NCI-H128 (cell line): ENCODE measurements around the gene PTGES.

ENCODE experiments used
- DNase-seq: peaks from one replicate; lab custom pipeline; 2025; ENCODE audit not compliant: unreplicated experiment; lab: John Stamatoyannopoulos, UW

PTGES gene

DNA sequence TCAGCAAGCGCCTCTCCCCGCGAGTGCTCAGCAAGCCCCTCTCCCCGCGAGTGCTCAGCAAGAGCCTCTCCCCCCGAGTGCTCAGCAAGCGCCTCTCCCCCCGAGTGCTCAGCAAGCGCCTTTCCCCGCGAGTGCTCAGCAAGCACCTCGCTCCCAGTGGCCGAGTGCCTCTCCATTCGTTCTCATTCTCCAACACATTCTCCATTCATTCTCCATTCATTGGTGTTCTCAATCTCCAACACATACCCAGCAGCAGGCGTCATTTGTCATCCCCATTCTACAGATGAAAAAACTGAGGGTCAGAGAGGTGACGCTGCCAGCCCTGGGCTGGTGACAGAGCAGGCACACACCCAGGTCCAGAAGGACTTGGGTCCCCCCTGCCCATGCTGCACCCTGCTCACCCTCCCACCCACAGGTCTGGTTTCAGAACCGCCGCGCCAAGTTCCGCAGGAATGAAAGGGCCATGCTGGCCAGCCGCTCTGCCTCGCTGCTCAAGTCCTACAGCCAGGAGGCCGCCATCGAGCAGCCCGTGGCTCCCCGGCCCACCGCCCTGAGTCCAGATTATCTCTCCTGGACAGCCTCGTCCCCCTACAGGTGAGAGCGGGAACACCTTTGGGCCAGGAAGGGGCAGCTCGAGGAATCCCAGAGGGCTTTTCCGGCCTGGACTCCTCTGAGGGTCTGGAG is 32.5 kb downstream of the PTGES start:
- no peak for DNase-seq

GRCh38 chr9:129719135-129719534 is 33.7 kb downstream of the PTGES start:
- no peak for DNase-seq

- DNase-seq, result no peak
Measured at GRCh38 chr9:129718647-129719046, 34.2 kb downstream of the PTGES start.

GRCh38 chr9:129717991-129718390 is 34.9 kb downstream of the PTGES start:
- DNase-seq, result no peak

- no peak for DNase-seq
Measured at GRCh38 chr9:129716091-129716490, 36.8 kb downstream of the PTGES start.

GRCh38 chr9:129714511-129715061 is 38.3 kb downstream of the PTGES start:
- DNase-seq, result no peak

GRCh38 chr9:129713402-129713679 is 39.5 kb downstream of the PTGES start:
- no peak for DNase-seq

DNA sequence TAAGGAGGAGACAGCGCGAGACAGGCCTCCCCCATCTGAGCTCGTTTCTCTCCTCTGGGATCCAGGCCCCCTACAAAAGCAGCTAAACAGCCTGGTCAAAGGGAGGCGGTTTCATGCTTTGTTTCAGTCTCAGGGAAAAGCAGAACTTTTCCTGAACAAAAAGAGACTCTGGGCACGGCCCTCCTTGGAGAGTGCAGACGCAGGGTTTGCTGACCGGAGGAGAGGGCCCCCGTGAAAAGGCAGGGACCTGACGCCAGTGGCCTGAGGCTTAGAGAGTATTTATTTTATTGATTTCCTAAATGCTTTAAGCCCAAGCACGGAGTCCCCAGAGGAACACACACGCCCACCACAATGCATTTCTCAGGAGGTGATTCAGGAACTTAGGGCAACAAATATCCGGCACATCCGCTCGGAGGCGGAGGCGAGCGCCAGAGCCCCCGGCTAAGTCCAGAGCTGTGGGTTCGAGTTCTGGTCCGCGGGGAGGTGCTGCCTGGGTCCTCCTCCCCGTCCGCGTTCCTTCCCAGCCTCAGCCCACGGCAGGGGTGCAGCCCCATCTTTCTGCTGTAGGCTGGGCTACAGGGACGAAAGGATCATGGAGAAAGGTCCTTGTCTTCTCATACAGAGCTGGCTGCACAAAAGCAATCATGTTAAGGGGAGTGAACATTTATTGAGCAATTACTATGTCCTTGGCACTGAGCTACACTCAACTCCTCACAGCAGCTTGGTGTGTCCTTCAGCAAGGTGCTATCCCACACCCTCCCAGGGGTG is 40.0 kb downstream of the PTGES start:
- no peak for DNase-seq

- no peak for DNase-seq
Measured at GRCh38 chr9:129710169-129710453, 42.7 kb downstream of the PTGES start.

DNA sequence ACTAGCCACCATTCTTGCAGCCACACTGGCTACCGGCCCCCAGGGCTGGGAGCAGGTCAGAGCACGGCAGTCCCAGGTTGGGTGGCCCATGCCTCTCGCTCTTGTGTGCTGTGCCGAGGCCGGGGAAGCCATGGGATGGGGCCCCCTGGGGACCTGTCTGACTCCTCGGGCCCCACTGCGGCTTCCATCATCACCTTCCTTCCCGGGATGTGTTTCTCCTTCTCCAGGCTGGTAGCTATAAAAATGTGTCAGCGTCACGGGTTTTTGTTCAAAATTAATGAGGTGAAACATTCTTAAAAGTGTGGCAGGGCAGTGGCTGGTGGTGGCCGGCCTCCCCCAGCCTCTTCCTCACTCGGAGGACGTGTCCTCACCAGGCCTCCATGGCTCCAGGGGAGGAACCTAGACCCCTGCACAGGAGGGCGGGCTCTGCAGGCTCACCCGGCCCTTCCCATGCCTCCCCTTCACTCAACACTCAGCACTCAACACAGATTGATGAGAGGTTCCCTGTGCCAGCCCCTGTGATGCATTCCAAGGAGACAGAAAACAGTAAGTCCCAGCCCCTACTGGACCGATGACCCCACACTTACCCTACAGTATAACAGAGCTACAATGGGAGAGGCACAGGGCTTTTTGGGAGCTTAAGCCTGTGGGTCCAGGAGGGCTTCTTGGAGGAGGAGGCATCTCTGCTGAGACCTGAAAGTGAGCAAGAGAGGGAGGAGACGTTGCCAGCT is 43.2 kb downstream of the PTGES start:
- no peak for DNase-seq

GRCh38 chr9:129708793-129709192 is 44.0 kb downstream of the PTGES start:
- no peak for DNase-seq

DNA sequence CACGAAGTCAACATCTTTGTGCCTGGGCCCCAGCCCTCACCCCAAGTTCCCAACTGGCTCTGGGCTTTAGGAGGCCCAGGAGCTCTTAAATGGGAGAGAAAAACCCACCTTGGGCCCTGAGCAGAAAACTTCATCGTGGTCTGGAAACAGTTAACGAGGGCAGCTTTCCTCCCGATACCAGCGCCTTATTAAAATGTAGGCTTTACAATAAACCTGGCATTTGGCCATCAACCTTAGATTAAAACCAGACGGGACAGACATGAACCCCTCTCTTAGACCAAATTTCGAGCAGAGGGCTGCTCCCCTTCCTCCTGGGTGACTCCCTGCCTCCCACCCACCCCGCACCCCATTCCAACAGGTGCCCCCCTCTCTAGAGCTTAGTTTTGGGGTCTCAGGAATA is 48.0 kb downstream of the PTGES start:
- no peak for DNase-seq

GRCh38 chr9:129703667-129704355 is 49.0 kb downstream of the PTGES start:
- no peak for DNase-seq

DNA sequence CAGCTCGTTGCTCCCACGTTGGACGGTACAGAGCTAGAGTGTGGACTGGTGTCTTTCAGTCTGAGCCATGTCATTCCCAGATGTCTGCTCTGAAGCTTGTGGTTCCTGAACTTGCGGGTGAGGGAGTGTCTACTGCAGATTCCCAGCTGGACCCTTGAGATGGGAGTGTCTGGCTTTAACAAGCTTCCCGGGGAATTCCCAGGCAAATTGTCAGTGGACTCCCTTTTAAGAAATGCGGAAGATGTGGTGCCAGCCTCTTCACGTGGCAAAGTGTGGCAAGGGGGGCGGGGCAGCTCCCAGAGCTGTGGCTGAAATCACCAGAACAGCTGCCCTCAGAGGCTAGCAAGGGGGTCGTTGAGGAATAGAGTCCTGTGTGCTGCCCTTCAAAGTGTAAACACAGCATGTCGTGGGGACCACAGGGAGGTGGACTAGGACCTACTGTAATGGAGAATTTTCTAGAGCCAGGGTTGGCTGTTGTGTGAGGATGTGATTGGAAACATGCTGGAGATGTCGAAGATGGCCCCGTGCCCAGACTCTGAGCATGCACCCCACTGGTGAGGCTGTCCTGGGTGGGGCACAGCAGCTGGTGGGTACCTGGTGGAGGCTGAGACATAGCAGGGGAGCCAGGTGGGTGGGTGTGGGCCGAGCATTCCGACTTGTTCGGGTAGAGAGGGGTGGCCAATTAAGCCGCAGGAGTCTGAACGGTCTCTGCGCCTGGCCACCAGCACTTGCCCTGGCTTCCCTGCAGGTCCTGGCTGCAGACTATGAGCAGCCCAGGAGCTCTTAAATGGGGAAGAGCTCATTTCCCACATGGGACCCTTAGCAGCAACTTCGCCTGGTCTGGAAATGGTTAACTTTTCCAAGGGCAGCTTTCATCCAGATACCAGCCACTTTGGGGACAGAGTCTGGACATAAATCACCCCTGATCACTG is 50.0 kb downstream of the PTGES start:
- DNase-seq, result no peak

GRCh38 chr9:129701549-129701948 is 51.3 kb downstream of the PTGES start:
- DNase-seq, result no peak

- DNase-seq, result no peak
Measured at GRCh38 chr9:129701054-129701453, 51.8 kb downstream of the PTGES start.

DNA sequence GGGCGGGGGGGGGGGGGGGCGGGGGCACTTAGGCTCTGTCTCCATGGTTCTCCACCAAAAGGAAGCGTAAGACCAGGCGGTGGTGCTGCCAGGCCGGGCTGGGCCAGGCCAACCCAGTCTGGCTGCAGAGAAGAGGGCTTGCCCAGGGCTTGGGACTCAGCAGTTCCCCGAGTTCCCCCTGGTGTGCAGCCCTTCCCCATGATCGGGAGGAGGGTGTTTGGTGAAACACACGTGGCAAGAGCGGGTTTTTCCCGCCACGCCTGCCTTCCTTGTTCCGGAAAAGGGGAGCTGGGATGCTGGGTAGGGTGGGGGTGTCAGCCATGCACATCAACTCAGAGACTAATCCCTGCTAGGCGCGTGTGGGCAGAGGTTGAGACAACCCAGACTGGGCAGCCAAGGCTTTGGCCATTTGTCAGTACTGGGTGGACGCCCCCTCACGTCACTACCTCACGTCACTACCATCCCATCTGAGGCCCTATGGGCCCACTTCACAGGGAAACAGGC is 54.5 kb downstream of the PTGES start:
- DNase-seq, result no peak

GRCh38 chr9:129697656-129698253 is 55.1 kb downstream of the PTGES start:
- DNase-seq, result no peak

- DNase-seq, result no peak
Measured at GRCh38 chr9:129696944-129697655, 55.7 kb downstream of the PTGES start.
